ENCODE measurements around the gene CLRN3. TPM values are rescaled to one million over a fixed set of nuclear protein-coding genes. Genes with fewer than 3 reads are reported as not detected.

The CLRN3 gene
- total and polyA plus RNA-seq, 12 donors: 0.29 to 0.61 (median 0.39) TPM; not detected in 9

- H3K4me3 ChIP-seq: no peak overlapping the region
- no peak overlapping the region for H3K27ac ChIP-seq
- 93 to 96% (median 96%) methylated on average over 15 of the region's 15 CpGs for WGBS, 4 donors
- no peaks in the 10 kb centered on the region for H3K36me3 ChIP-seq (replicated peaks in 1 of 2)
- TF ChIP-seq CTCF (IDR thresholded peaks at IDR 0.05) (no peak), POLR2A (IDR thresholded peaks at IDR 0.05) (no peak)
- peak in 1 of 7 donors; percentile 44 for DNase-seq
- intact Hi-C loops (cut with DNase I): no loop called here
- H3K27me3 ChIP-seq: no peaks in the 10 kb centered on the region
- H3K4me1 ChIP-seq (replicated peaks in 1 of 2): peaks cover 9 to 14% of the 10 kb centered on the region in 2 donors
- no peaks in the 10 kb centered on the region for H3K9me3 ChIP-seq (replicated peaks in 1 of 3)
Observed at GRCh38 chr10:127932521-127933270, 40.0 kb upstream of the CLRN3 start.

GRCh38 chr10:127928021-127928806, 35.5 kb upstream of the CLRN3 start:
- WGBS, 4 donors: 24 to 37% (median 30%) methylated on average over 10 of the region's 10 CpGs
- Histone ChIP-seq H3K36me3 (replicated peaks in 1 of 2) (no peaks in the 10 kb centered on the region), H3K4me1 (replicated peaks in 1 of 2) (peaks cover 9 to 41% of the 10 kb centered on the region in 2 donors), H3K9me3 (replicated peaks in 1 of 3) (no peaks in the 10 kb centered on the region), H3K27me3 (no peaks in the 10 kb centered on the region), H3K27ac (peak overlapping the region; percentile 52 to 88 (median 78)), H3K4me3 (no peak overlapping the region)
- TF ChIP-seq POLR2A (IDR thresholded peaks at IDR 0.05) (peak in 1 of 2 donors; percentile 11), CTCF (IDR thresholded peaks at IDR 0.05) (no peak)
- intact Hi-C loops (cut with DNase I): no loop called here
- DNase-seq: peak in 2 of 7 donors; percentile 62 to 76

GRCh38 chr10:127926455-127926854, 33.7 kb upstream of the CLRN3 start:
- peak in 1 of 7 donors; percentile 33 for DNase-seq
- Histone ChIP-seq H3K4me1 (replicated peaks in 1 of 2) (peaks cover 22 to 58% of the 10 kb centered on the region in 2 donors), H3K27me3 (no peaks in the 10 kb centered on the region), H3K4me3 (no peak overlapping the region), H3K9me3 (replicated peaks in 1 of 3) (no peaks in the 10 kb centered on the region), H3K27ac (peak overlapping the region in 2 of 5 donors; percentile 29 to 35), H3K36me3 (replicated peaks in 1 of 2) (no peaks in the 10 kb centered on the region)
- intact Hi-C loops (cut with DNase I): no loop called here
- TF ChIP-seq POLR2A (IDR thresholded peaks at IDR 0.05) (no peak), CTCF (IDR thresholded peaks at IDR 0.05) (no peak)
- 68 to 79% (median 70%) methylated on average over 8 of the region's 8 CpGs for WGBS, 4 donors

- Histone ChIP-seq H3K9me3 (replicated peaks in 1 of 3) (no peaks in the 10 kb centered on the region), H3K36me3 (replicated peaks in 1 of 2) (no peaks in the 10 kb centered on the region), H3K27me3 (no peaks in the 10 kb centered on the region), H3K4me3 (no peak overlapping the region), H3K4me1 (replicated peaks in 1 of 2) (peaks cover 23 to 66% of the 10 kb centered on the region in 2 donors), H3K27ac (peak overlapping the region in 3 of 5 donors; percentile 6 to 33 (median 29))
- intact Hi-C loops (cut with DNase I): no loop called here
- WGBS, 4 donors: 79 to 83% (median 81%) methylated on average over 5 to 6 of the region's 6 CpGs
- DNase-seq: peak in 3 of 7 donors; percentile 0 to 40 (median 19)
- TF ChIP-seq POLR2A (IDR thresholded peaks at IDR 0.05) (no peak), CTCF (IDR thresholded peaks at IDR 0.05) (no peak)
Observed at GRCh38 chr10:127925471-127926207, 32.9 kb upstream of the CLRN3 start.
